Activated B cell treated with CpG ODN at 0.5 μM for 24 hours (primary cell): ENCODE data around the gene BAK1. TPM values are rescaled to one million over a fixed set of nuclear protein-coding genes. Genes with fewer than 3 reads are reported as not detected.

ENCODE experiments used
- ATAC-seq: fragments of 200-7000 bp; cut with Tn5 transposase; one replicate; pipeline ENCODE4 v1.10.0; 2021; ENCODE audit warnings: low read depth, mild to moderate bottlenecking, moderate library complexity
- CTCF ChIA-PET: fragments of 350-600 bp; sonication (Branson Sonifier 250); formaldehyde crosslinking; loops from one replicate; lab custom pipeline; 2021; ENCODE audit warnings: antibody characterized with exemption; lab: Charles Lee
- POLR2A ChIA-PET: fragments of 350-600 bp; sonication (Branson Sonifier 250); formaldehyde crosslinking; loops from one replicate; lab custom pipeline; 2021; ENCODE audit warnings: antibody characterized with exemption; lab: Charles Lee
- DNase-seq: peaks from one replicate; pipeline ENCODE4 v3.0.0; 2022
- H3K27ac Mint-ChIP-seq: one replicate; pipeline ENCODE4 v1.8.0; 2020; ENCODE audit warnings: mixed read lengths
- H3K27me3 Mint-ChIP-seq: one replicate; pipeline ENCODE4 v1.8.0; 2021; ENCODE audit warnings: mixed read lengths
- H3K36me3 Mint-ChIP-seq: one replicate; pipeline ENCODE4 v1.8.0; 2021; ENCODE audit warnings: low read depth, mixed read lengths
- H3K4me1 Mint-ChIP-seq: one replicate; pipeline ENCODE4 v1.8.0; 2021; ENCODE audit warnings: mixed read lengths
- H3K4me3 Mint-ChIP-seq: one replicate; pipeline ENCODE4 v1.8.0; 2020; ENCODE audit warnings: mild to moderate bottlenecking, mixed read lengths
- H3K9me3 Mint-ChIP-seq: one replicate; pipeline ENCODE4 v1.8.0; 2020; ENCODE audit warnings: mixed read lengths
- CTCF ChIP-seq: fragments of 200-600 bp; IDR thresholded peaks from one replicate; pipeline ENCODE4 v1.8.0; 2022; ENCODE audit warnings: antibody characterized with exemption, mild to moderate bottlenecking
- intact Hi-C: fragments of 100-400 bp; cut with micrococcal nuclease; formaldehyde crosslinking; loops from one replicate; pipeline ENCODE4 v1.15.1; 2024
- total RNA-seq: library from RNA; stranded (reverse); gene quantifications from 2 replicates; pipeline ENCODE4 v1.2.3, GENCODE V29; 2022

BAK1 gene
- 29.5 and 29.6 TPM in 2 replicates for total RNA-seq

DNA sequence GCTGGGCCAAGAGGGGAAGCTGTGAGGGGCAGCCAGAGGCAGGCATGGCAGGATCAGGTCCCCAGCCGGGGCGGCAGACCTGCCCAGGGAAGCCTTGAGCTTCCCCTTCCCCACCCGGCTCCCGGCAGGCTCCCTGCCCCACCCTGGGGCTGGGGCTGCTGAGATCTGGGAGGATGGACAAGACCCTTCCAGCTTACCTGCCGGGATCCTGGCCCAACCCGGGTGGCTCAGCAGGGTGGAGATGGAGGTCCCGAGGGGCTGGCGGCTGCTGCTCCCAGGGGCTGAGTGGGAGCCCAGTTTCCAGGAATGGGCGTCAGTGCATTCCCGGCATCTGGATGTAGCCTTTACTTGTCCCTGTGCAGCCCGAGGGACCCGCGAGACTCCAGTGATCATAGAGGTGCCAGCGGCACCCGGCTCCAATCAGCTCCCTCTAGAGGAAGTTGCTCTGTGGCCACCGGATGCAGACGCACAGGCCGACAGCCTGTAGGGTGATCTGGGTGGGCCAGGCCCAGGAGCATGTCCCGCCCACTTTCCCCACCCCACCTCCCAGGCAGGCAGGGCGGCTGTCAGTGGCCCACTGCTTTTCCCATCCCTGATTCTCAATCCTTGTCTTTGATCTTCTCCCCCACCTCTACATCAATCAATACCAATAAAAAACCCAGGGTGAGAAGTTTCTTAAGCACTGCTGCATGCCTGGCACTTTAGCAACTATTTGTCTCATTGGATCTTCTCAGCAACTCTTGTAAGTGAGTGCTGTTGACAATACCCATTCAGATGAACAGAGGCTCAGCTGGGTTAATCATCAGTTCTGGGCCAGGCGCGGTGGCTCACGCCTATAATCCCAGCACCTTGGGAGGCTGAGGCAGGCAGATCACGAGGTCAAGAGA lies at the start of gene BAK1:
Gene BAK1, minus strand, starts transcription at position 449 of the 887 bp plus-strand sequence. CDS start 2,672 bp downstream, outside the sequence.
- peaks cover 26% of the 10 kb centered on the region for H3K36me3 Mint-ChIP-seq
- TF ChIP-seq CTCF, result no peak
- peak within 1 kb of the TSS; percentile 88 for H3K4me3 Mint-ChIP-seq
- DNase-seq (peak; percentile 72), ATAC-seq (peak; percentile 97)
- POLR2A ChIA-PET, result interaction anchor here (0.6 to 2.5 kb wide), 20 partner anchors 10 to 372 kb away, joined by 3 to 33 read pairs (median 5); partner anchors contain the start of genes CUTA, ITPR3, PHF1 and RING1
- peaks cover 45% of the 10 kb centered on the region for H3K4me1 Mint-ChIP-seq
- H3K9me3 Mint-ChIP-seq, result no peaks in the 10 kb centered on the region
- no peaks in the 10 kb centered on the region for H3K27me3 Mint-ChIP-seq
- peak within 1 kb of the TSS; percentile 89 for H3K27ac Mint-ChIP-seq
- CTCF ChIA-PET, result interaction anchor here (1.2 to 2.5 kb wide), 5 partner anchors 9 to 189 kb away, joined by 4 to 10 read pairs (median 5); no protein-coding TSS in a partner anchor
- intact Hi-C loops, result loop anchor here (1.0 kb wide), 3 partner anchors 9 to 189 kb away; partner anchors contain the start of gene KIFC1

DNA sequence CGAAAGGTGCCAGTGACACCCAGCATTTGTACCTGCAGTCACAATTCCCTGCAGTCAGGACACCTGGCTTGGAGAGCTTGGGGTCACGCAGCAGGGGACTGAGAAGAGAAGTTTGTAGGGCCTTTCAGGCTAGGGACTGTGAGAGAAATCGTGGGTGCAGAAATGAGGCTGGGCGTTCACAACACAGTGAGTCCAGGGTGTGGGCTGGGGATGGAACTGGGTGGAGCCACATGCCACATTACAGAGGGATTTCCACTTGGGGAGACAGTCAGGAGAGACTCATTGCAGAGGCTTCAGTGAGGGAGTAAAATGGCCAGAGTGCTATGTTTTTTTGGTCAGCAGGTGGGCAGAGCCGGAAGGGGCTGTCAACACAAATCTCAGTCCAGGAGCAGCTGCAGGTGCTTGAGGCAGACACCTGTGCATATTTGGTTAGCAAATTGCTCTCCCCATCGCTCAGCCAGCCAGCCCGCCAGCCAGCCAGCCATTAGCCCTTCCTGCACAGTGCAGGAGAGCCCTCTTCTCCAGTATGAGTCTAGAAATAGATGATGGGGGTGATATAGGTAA lies 48.4 kb upstream of the BAK1 start:
- ChIA-PET CTCF (no interaction called here), POLR2A (interaction anchor here (0.6 kb wide), 2 partner anchors 20 to 60 kb away, joined by 3 to 6 read pairs; no protein-coding TSS in a partner anchor)
- H3K36me3 Mint-ChIP-seq, result peaks cover 26% of the 10 kb centered on the region
- no peak for DNase-seq
- TF ChIP-seq CTCF, result no peak
- no peaks in the 10 kb centered on the region for H3K9me3 Mint-ChIP-seq
- no peaks in the 10 kb centered on the region for H3K27me3 Mint-ChIP-seq
- peak overlapping the region; percentile 3 for H3K27ac Mint-ChIP-seq
- H3K4me3 Mint-ChIP-seq, result no peak overlapping the region
- ATAC-seq, result no peak
- peaks cover 56% of the 10 kb centered on the region for H3K4me1 Mint-ChIP-seq
- intact Hi-C loops, result no loop called here

- intact Hi-C loops, result no loop called here
- Mint-ChIP-seq H3K4me1 (peaks cover 59% of the 10 kb centered on the region), H3K27me3 (no peaks in the 10 kb centered on the region), H3K4me3 (no peak overlapping the region), H3K36me3 (peaks cover 26% of the 10 kb centered on the region), H3K27ac (peak overlapping the region; percentile 31), H3K9me3 (no peaks in the 10 kb centered on the region)
- ChIA-PET CTCF (no interaction called here), POLR2A (interaction anchor here (0.6 kb wide), 1 partner anchor 310 kb away, joined by 3 read pairs; the partner anchor contains the start of gene ZBTB22)
- TF ChIP-seq CTCF, result no peak
- ATAC-seq (no peak), DNase-seq (no peak)
These were observed 47.8 kb upstream of the BAK1 start for GRCh38 chr6:33627876-33628275.

- Mint-ChIP-seq H3K4me3 (no peak overlapping the region), H3K27ac (no peak overlapping the region), H3K27me3 (no peaks in the 10 kb centered on the region), H3K36me3 (peaks cover 18% of the 10 kb centered on the region), H3K9me3 (no peaks in the 10 kb centered on the region), H3K4me1 (peaks cover 61% of the 10 kb centered on the region)
- TF ChIP-seq CTCF, result no peak
- ATAC-seq, result no peak
- ChIA-PET POLR2A (interaction anchor here (0.6 to 1.4 kb wide), 2 partner anchors 13 to 37 kb away, joined by 3 to 7 read pairs; no protein-coding TSS in a partner anchor), CTCF (no interaction called here)
- DNase-seq, result no peak
- intact Hi-C loops, result loop anchor here (5.0 kb wide), 1 partner anchor 87 kb away; the partner anchor contains the start of gene UQCC2
These were observed 44.8 kb upstream of the BAK1 start for GRCh38 chr6:33624856-33625255.
